Stimulated activated CD8-positive, alpha-beta memory T cell treated with anti-CD3 and anti-CD28 coated beads, Interleukin-15, amount 100 ng/mL, for 48 hours (primary cell): ENCODE measurements around the gene SELENOK.
A peak's percentile ranks its signal among the peaks of the same experiment; 100 is the strongest.
"Not testable (repeated sequence)": the region's sequence is repeated elsewhere in the genome, so short reads cannot be mapped to it uniquely, and the experiment has no call there.

Experiments
- DNase-seq, 2 donors: peaks; one replicate each; pipeline ENCODE4 v3.0.0-alpha.2; 2020; ENCODE audit warnings: low read depth in 2 of 2

SELENOK gene

DNA sequence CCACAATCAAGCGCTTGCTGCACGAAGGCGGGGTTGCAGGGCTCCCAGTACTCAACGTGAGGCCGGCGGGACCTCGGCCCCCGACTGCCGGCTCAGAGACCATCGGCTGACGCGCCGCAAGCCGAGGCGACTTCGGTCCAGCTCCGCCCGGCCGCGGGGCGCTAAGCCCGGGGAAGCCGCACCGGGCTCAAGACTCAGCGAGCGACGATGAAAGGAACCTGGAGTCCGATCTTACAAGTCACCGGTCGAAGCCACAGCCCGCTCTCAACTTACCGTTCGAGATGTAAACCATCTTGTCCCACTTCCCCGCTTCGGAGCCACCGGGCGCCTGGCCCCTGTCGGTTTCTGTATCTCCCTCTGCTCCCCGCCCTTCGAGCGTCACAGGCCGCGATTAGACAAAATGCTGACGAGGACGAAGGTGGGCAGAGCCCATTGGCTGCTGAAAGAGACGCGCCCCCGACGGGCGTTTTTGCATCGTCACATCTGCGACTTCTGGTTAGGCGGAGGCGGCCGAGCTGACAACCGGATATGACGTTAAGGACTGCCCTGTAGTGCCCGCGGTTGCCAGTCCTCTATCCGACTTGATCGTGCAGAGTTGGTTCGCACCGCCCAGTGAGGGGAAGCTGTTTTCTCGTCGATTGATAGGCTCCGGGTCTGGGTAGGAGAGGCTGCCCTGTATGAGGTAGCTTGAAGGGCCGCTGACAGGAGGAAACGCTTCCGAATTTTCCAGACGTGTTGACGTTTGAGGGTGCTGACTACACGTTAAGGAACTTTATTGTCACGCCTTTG is at the start of gene SELENOK:
Gene SELENOK, minus strand, starts transcription at position 363 of the 789 bp plus-strand sequence.
- peak; percentile 94 to 95 for DNase-seq

DNA sequence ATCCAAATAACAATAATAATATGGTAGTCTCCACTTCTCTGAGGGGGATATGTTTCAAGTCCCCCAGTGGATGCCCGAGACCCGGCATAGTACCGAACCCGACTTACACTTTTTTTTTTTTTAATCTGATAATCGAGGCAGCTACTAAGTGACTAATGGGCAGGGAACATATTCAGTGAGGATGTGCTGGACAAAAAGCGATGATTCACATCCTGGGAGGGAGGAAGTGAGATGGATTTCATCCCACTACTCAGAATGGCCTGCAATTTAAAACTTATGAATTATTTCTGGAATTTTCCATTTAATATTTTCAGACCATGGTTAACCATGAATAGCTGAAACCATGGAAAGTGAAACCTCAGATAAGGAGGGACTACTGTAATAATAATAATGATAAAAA is 49.5 kb upstream of the SELENOK start:
- no peak for DNase-seq

DNA sequence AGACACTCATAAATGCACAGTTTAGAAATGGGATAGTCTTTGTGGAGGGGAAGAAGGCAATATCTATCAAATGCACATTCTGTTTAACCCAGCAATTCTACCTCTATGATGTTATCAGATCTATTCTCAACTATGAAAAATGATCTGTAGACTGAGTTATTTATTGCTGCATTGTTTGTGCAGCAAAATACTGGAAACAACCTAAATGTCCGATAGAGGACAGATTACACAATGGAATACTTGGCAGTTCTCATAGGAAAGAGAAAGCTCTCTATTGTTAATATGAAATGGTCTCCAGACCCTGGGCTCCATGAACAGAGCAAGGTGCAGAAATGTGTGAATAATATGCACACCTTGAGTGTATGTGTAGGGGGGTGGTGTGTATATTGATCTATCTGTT is 49.0 kb upstream of the SELENOK start:
- DNase-seq = no peak

DNA sequence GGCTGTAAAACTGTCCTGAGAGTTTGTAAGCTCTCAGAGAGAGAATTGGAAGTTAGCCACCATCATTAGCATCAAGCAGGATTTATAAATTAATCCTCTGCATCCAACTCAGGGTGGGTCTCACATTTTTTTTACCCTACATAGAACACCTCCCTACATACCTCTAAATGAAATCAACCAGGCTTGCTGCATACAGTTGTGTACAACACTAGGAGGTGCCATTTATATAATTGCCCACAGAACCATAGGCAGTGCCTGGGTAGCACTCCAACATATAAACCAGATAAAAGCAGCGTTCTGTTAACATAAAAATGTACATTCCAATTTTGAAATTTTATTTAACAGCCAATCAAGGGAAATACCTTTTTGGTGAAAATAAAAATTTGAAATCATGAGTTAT is 48.2 kb upstream of the SELENOK start:
- DNase-seq = no peak

DNA sequence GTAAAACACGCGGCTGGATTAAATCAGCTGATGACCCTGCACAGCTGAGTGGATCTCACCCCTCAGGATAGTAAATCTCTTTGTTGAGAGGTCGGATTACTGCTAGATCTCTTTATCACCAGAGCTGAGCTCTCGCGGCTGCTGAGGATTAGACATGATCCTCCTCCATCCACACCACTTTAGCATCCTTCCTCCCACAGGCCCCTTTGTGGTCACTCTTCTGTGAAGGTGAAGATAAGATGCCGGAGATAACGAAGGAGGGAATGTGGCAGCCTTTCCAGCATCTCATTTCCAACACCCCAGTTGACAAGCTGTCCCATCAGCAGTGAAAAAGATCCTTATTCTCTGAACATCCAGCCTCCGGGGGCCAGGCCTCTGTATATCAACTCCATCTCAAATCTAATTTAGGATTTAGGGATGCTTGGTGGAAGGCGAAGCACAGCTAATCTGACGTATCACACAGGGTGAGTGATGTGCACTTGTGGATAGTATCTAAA is 47.5 kb upstream of the SELENOK start:
- no peak for DNase-seq

DNA sequence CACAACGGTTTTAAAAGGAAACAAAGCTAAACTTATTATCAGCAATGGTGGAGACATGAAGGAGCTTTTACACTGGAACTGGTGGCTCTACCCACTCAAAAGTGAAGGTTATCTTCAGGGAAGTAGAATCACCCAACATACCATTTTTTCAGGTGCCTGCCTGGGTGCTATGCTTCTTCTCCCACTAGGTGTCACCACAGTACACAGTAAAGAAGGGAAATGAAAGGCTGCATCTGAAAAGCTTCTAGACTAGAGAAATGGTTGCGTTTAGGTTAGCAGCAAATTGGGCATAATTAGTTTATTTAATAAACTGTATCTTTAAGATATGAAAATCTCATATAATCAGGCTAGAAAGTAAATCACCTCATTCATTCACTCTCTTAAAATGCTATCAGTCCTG is 47.0 kb upstream of the SELENOK start:
- DNase-seq = peak in 1 of 2 donors; percentile 6

DNA sequence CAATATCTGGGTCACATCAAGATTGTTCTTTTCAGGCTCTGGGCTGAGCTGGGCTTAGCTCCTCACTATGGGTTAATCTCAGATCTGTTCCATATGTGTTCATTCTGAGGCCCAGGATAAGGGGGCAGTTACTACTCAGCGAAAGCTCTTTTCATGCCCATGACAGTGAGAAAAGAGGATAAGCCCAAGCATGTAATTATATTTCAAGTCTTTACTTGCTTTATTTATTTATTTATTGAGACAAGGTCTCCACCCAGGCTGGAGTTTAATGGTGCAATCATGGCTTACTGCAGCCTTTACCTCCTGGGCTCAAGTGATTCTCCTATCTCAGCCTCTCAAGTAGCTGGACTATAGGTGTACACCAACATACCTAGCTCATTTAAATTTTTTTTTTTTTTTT is 44.7 kb upstream of the SELENOK start:
- DNase-seq = no peak

DNA sequence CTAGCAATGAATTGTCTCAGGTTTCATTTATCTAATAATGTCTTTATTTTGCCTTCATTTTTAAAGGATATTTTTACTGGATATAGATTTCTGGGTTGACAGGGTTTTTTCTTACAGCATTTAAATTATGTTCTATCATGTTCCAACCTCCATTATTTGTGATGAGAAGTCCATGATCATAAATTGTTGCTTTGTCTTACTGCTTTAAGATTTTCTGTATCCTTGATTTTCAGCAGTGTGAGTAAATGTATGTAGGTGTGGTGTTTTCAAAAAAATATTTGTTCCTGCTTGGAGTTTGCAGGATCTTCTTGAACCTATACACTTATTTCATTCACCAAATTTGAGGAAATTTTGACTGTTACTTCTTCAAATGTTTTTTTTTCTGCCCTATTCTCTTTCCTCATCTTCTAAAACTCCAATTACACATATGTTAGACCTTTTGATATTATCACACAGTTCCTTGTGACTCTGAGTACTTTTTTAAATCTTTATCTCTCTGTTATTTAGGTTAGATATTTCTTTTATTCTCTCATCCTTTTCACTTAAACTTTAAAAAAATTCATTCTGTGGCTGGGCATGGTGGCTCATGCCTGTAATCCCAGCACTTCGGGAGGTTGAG is 43.7 kb upstream of the SELENOK start:
- no peak for DNase-seq

DNA sequence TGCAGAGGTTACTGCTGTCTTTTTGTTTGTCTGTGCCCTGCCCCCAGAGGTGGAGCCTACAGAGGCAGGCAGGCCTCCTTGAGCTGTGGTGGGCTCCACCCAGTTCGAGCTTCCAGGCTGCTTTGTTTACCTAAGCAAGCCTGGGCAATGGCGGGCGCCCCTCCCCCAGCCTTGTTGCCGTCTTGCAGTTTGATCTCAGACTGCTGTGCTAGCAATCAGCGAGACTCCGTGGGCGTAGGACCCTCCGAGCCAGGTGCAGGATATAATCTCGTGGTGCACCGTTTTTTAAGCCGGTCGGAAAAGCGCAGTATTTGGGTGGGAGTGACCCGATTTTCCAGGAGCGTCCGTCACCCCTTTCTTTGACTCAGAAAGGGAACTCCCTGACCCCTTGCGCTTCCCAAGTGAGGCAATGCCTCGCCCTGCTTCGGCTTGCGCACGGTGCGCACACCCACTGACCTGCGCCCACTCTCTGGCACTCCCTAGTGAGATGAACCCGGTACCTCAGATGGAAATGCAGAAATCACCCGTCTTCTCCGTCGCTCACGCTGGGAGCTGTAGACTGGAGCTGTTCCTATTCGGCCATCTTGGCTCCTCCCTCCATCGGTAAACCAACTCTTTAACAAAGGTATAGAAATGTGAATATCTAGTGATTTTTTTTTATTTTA is 35.7 kb upstream of the SELENOK start:
- not testable (repeated sequence) for DNase-seq

DNA sequence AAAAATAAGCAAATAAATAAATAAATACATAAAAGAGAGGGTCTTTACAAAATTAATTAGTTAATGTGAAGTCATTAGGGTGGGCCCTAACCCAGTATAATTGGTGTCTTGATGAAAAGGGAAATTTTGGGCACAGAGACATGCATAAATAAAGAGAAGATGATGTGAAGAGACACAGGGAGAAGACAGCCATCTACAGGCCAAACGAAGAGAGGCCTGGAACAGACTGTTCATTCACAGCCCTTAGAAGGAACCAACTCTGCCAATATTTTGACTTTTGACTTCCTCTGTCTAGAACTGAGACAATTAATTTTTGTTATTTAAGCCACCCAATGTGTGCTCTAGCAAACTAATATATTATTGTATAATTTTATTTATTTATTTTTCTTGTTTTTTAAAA is 29.6 kb upstream of the SELENOK start:
- no peak for DNase-seq

DNA sequence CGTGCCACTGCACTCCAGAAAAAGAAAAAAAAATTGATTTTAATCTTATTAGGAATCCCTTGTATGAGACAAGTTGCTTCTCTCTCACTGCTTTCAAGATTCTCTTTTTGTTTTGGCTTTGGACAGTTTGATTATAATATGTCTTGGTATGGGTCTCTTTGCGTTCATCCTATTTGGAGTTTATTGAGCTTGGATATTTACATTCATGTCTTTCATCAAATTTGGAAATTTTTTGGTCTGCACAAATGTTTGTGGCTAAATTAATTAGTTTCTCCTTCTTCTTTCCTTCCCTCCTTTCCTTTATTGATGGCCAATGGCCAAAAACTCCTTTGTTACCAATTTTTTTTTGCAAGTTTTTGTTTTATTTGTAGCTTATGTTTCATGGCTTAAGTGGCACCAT is 28.1 kb upstream of the SELENOK start:
- DNase-seq = no peak

DNA sequence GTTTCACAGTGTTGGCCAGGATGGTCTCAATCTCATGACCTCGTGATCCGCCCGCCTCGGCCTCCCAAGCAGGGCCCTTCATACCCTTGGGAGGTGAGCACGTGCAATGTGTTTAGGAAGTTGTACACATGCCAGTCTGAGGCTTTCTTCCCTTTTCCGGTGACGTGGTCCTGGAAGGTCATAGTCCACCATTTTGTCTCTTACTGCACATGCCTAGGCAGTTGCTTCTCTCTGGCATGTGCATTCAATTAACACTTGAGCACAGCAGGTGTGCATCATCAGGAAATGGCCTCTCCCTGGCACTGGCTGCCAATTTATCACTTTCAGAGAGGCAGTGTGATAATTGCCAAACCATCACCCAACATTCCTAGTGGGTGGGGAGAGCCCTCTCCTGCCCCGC is 21.7 kb upstream of the SELENOK start:
- DNase-seq = no peak

DNA sequence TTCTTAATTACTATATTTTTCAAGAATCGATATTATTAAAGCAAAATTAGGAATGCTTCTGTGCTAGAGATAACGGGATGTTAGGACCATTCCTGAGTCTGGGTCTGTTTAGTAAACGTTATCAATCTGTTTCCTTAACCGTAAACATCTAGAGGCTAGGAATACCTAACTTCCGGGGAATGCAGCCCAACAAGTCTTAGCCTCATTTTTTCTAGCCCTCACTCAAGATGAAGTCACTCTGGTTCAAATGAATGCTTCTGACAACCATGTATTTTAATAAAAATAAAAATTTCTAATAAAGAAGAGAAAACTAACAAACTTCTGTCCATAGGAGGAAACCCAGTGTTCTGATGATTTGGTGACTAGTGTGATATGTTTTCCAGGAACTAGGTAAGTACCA is 11.1 kb upstream of the SELENOK start:
- no peak for DNase-seq

DNA sequence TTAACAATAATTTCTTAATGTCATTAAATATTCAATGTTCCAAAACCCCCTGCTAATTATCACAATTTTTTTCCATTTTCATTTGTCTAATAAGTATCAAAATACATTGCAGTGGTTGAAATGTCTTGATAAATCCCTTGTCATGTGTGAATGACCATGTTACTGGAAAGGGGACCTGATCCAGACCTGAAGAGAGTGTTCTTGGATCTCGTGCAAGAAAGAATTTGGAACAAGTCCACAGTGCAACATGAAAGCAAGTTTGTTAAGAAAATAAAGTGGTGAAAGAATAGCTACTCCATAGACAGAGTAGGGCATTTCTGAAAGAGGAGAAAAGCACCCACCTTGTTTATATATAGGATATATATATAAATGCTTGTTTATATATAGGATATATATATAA is 10.4 kb upstream of the SELENOK start:
- no peak for DNase-seq

DNA sequence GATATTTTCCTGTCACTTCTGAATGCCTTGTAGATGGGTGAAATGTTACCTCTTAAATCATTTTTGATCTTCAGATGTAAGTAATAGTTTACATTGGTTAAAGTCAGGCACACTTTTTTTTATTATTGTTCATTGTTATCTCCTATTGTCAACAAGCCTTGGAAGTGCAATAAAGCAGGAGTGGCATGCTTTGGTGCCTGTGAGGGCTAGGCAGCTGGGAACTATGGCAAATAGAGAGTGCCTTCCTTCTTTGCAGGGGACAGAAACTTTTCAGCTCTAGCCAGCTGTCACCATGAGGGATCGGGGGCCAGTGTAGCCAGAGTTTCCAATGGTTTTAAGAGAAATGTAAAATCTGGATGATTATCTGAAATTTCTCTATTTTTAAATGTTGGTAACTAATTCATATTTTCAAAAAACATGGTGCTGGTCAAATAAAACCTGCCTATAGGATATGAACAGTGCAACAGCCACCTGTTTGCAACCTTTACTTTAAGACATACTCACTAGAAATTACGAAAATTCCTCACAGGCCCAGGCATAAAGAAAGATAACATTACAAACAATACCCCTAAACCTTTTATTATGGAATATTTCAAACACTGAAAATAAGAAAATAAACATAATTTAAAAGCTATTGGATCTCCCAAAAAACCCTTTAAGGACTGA is 9.1 kb upstream of the SELENOK start:
- no peak for DNase-seq

DNA sequence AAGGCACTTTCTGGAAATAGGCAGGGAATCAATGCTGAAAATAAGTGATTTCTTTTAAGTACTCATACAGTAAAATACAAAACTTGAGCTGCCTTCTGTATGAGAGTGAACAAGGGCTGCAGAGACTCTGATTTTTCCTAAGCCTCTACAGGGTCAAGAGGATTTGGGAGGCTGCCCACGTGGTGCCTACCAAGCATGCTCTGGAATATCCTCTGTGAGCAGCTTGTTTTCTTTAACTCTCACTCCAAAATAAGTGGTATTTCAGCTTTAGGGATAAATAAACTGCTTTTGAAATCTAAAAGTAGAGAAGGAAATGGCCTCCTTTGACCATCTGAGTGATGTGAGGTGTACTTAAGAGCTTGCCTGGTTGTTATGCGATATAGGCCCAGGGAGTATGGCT is 8.1 kb upstream of the SELENOK start:
- no peak for DNase-seq

DNA sequence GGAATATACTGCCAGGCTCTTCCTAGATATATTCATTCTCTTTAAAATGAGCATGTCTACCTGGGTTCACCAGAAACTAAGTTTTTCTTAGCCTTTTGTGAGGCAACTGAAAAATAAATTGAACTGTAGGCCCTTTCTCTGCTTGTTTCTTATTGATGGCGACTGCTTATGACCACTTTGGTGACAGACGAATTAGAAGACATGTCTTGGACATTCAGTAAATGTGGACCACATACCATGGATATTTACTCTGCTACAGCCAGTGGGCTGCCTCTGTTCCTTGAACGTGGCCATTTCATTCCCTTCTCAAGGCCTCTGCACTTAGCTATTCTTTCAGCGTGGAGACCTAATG is 603 bp upstream of the SELENOK start:
- no peak for DNase-seq

DNA sequence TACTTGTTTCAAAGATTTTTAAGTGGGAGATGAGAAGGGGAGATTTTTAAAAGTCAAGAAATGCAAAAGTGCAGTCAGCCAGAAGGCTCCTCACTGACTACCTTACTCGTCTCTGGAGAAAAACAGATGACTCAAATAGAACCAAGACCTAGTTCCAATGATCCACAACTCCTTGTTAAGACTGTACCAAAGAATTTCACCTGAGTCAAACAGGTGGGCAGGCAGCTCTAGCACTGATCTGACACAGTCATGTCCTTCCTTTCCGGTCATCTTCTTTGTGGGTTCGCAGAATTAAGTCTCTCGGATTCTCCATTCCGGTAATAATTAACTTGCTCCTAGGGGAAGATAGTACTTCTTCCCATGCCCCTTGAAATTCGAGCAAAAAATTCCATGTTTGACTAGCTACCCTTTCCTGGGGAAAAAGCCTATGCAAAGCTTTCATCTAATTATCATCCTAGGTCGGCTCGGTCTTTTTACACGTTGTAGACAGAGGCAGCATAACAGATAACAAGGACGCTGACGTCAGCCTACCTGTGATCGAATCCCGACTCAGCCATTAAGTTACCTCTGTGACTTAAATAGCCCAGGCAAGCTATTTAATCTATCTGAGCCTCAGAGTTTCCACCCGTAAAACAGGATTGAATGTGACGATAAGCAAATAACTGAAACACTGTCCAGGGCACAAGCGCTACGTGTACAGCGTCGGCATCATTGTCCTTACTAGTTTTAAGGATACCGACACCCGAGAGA is 758 bp downstream of the SELENOK start:
- peak in 1 of 2 donors; percentile 28 for DNase-seq

DNA sequence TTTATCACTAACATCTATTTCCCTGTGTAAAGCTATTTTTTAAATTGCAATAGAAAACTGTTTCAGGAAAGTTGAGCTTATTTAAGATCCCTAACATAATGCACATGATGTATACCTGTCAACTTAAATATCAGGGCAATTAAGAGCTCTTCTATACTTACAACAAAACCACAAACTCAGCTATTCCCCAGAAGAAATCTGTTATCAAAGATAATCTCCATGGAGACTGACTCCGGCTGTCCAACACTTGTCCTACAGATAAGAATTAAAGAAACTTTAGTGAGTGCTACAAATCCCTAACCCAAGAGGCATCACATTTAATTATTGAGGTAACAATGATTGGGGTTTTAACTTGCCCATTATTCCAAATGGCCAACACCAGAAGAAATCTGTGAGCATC is 3.4 kb downstream of the SELENOK start:
- DNase-seq = no peak

DNA sequence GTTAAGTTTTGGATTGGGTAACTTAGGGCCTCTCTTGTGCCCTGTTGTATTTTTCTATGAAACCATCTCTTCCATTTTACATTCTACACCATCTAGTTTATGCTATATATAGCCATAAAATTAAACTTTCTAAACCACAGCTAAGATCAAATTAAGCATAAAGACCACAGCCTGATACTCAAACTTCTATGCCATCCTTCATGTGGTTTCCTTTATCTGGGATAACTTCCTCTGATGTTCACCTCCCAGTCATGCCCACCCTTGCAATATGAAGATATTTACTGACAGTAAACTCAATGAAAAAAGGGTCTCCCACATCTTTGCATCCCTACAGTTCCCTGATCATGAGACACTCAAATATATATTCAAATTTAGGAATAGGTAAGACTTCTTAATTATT is 4.2 kb downstream of the SELENOK start:
- DNase-seq = no peak

DNA sequence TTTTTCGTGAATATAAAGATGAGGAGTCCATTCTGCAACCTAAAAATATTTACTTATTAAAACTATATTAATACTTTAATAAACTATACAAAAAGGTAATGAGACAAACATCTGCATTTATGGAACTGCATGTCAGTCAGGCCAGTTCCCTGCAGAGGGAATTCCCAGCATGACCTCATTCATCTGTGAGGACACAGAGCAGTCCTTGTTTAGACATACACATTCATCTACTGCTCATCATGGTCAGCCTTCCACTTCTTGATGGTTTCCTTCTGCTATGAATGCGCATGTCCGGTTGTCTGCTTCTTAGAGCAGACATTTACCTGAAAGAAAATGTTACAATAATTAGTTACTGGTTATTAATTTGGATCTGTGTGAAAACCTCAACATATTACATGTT is 6.4 kb downstream of the SELENOK start:
- DNase-seq = no peak

DNA sequence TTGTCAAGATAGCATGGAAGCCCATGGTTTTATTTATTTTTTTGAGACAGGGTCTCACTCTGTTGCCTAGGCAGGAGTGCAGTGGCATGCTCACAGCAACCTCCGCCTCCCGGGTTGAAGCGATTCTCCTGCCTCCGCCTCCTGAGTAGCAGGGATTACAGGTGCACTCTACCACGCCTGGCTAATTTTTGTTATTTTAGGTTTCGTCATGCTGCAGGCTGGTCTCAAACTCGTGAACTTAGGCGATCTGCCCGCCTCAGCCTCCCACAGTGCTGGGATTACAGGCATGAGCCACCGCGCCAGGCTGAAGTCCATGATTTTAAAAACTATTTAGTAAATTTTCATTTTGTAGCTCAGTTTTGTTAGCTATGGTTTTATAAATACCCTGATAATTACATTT is 7.0 kb downstream of the SELENOK start:
- DNase-seq = no peak
